ENCODE measurements around the gene SAG. TPM values are rescaled to one million over a fixed set of nuclear protein-coding genes. Genes with fewer than 3 reads are reported as not detected.
A peak's percentile ranks its signal among the peaks of the same experiment; 100 is the strongest.

The SAG gene
- total and polyA plus RNA-seq, 2 experiments from 2014 or later: 0.47 TPM; not detected in 1

DNA sequence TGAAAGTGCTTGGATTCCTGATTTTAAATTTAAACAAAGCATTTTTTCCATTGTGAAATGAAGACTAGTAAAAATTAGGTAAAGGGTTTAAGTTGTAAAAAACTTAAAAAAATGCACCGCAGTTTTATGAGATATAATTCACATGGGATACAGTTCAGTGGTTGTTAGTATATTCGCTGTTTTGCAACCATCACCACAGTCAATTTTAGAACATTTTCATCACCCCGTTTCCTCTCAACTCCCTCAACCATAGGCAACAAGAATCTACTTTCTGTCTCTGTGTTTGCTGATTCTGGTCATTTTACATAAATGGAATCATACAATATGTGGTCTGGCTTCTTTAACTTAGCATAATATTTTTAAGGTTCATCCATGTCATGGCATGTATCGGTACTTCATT, 50.7 kb downstream of the SAG start:
- H3K9me2 ChIP-seq (replicated peaks; ENCODE audit: insufficient read depth): no peaks in the 10 kb centered on the region
- H3K79me2 ChIP-seq: peaks cover 71% of the 10 kb centered on the region
- TF ChIP-seq, protein P1, sequence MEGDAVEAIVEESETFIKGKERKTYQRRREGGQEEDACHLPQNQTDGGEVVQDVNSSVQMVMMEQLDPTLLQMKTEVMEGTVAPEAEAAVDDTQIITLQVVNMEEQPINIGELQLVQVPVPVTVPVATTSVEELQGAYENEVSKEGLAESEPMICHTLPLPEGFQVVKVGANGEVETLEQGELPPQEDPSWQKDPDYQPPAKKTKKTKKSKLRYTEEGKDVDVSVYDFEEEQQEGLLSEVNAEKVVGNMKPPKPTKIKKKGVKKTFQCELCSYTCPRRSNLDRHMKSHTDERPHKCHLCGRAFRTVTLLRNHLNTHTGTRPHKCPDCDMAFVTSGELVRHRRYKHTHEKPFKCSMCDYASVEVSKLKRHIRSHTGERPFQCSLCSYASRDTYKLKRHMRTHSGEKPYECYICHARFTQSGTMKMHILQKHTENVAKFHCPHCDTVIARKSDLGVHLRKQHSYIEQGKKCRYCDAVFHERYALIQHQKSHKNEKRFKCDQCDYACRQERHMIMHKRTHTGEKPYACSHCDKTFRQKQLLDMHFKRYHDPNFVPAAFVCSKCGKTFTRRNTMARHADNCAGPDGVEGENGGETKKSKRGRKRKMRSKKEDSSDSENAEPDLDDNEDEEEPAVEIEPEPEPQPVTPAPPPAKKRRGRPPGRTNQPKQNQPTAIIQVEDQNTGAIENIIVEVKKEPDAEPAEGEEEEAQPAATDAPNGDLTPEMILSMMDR (IDR thresholded peaks at IDR 0.05; ENCODE audit: poor library complexity): no peak
- TF ChIP-seq EZH2phosphoT487 (IDR thresholded peaks at IDR 0.05; ENCODE audit: low read depth, severe bottlenecking, unreplicated experiment) (no peak), EZH2 (IDR thresholded peaks at IDR 0.05; ENCODE audit: borderline replicate concordance) (no peak)
- DNase-seq (ENCODE audit: low spot score): no peak
- WGBS (ENCODE audit: low lambda C conversion rate, missing lambda C conversion rate): 92% methylated on average over 4 of the region's 4 CpGs
- no peak overlapping the region for H3K27ac ChIP-seq
- peaks cover 6% of the 10 kb centered on the region for H4K20me1 ChIP-seq (ENCODE audit: insufficient read depth, poor library complexity, severe bottlenecking)
- no peak overlapping the region for H2AFZ ChIP-seq
- H3K4me3 ChIP-seq: no peak overlapping the region
- peaks cover 13% of the 10 kb centered on the region for H3K4me1 ChIP-seq (ENCODE audit: insufficient read depth)
- no peaks in the 10 kb centered on the region for H3K9me3 ChIP-seq (ENCODE audit: low read depth)
- H3K27me3 ChIP-seq: no peaks in the 10 kb centered on the region
- no peak overlapping the region for H3K4me2 ChIP-seq
- H3K36me3 ChIP-seq (replicated peaks; ENCODE audit: insufficient read depth, low read depth): no peaks in the 10 kb centered on the region

DNA sequence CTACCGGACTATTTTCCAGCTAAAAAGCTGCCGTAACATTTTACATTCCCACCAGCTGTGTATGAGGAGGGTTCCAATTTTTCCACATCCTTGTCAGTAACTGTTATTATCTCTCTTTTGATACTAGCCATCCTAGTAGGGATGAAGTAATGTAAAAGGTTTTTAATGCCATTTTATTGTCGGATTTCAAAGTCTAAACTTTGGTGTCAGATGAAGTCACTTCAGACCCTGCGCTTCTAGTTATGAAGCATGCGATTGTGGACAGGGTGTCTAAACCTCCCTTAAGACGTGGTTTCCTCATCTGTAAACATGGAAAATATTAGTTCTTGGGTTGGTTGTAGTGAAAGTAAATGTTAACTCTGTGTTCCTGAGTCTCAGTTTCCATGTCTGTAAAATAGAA, 51.3 kb downstream of the SAG start:
- Histone ChIP-seq H3K27ac (no peak overlapping the region), H3K27me3 (no peaks in the 10 kb centered on the region), H3K9me2 (replicated peaks; ENCODE audit: insufficient read depth) (no peaks in the 10 kb centered on the region), H3K4me2 (no peak overlapping the region), H3K79me2 (peaks cover 77% of the 10 kb centered on the region), H3K4me1 (ENCODE audit: insufficient read depth) (peaks cover 7% of the 10 kb centered on the region), H3K9me3 (ENCODE audit: low read depth) (peaks cover 3% of the 10 kb centered on the region), H2AFZ (no peak overlapping the region), H3K4me3 (no peak overlapping the region), H3K36me3 (replicated peaks; ENCODE audit: insufficient read depth, low read depth) (no peaks in the 10 kb centered on the region), H4K20me1 (ENCODE audit: insufficient read depth, poor library complexity, severe bottlenecking) (peaks cover 6% of the 10 kb centered on the region)
- 78% methylated on average over 6 of the region's 6 CpGs for WGBS (ENCODE audit: low lambda C conversion rate, missing lambda C conversion rate)
- DNase-seq (ENCODE audit: low spot score): no peak
- TF ChIP-seq, protein P1 (IDR thresholded peaks at IDR 0.05; ENCODE audit: poor library complexity): no peak
- no peak for TF ChIP-seq EZH2 (IDR thresholded peaks at IDR 0.05; ENCODE audit: borderline replicate concordance)
- TF ChIP-seq EZH2phosphoT487 (IDR thresholded peaks at IDR 0.05; ENCODE audit: low read depth, severe bottlenecking, unreplicated experiment): no peak

DNA sequence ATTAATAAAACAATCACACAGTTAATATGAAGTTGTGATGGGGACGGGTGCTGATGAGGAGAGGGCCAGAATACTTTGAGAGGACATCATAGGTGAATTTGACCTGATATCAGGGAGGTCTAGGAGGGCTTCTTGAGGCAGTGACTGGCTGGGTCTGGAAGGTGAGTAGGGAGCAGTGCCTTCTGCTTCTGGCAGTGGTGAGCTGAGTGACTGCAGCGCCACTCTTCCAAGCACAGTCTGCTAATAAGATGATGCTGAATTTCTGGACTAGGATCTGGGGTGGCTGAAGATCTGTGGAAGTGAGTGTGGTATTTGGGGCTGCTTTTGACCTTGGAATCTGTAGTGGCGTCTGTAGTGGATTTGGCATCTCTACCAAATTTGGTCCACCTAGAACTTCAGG, 52.2 kb downstream of the SAG start:
- TF ChIP-seq EZH2 (IDR thresholded peaks at IDR 0.05; ENCODE audit: borderline replicate concordance): no peak
- TF ChIP-seq, protein P1 (IDR thresholded peaks at IDR 0.05; ENCODE audit: poor library complexity): no peak
- TF ChIP-seq EZH2phosphoT487 (IDR thresholded peaks at IDR 0.05; ENCODE audit: low read depth, severe bottlenecking, unreplicated experiment): no peak
- no peak overlapping the region for H2AFZ ChIP-seq
- no peak overlapping the region for H3K27ac ChIP-seq
- H4K20me1 ChIP-seq (ENCODE audit: insufficient read depth, poor library complexity, severe bottlenecking): peaks cover 6% of the 10 kb centered on the region
- H3K4me3 ChIP-seq: no peak overlapping the region
- H3K79me2 ChIP-seq: peaks cover 86% of the 10 kb centered on the region
- no peak for DNase-seq (ENCODE audit: low spot score)
- H3K36me3 ChIP-seq (replicated peaks; ENCODE audit: insufficient read depth, low read depth): no peaks in the 10 kb centered on the region
- WGBS (ENCODE audit: low lambda C conversion rate, missing lambda C conversion rate): 84% methylated on average over 3 of the region's 3 CpGs
- H3K4me2 ChIP-seq: no peak overlapping the region
- no peaks in the 10 kb centered on the region for H3K27me3 ChIP-seq
- H3K9me2 ChIP-seq (replicated peaks; ENCODE audit: insufficient read depth): no peaks in the 10 kb centered on the region
- H3K9me3 ChIP-seq (ENCODE audit: low read depth): peaks cover 5% of the 10 kb centered on the region
- H3K4me1 ChIP-seq (ENCODE audit: insufficient read depth): peaks cover 6% of the 10 kb centered on the region

DNA sequence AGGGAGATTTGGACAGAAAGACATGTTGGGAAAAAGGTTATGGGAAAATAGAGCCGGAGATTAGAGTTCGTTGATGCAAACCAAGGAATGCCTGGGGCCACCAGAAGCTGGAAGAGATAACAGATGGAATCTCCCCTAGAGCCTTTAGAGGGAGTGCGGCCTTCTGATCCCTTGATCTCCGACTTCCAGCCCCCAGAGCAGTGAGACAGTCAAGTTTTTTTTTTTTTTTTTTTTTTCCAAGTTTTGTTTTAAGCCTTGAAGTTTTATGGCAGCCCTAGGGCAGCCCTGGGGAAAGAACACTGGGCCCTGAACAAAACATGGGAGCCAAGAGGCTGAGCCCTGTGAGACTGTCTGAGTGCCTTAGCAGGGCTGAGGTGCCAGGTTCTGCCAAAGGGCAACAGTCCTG, 53.2 kb downstream of the SAG start:
- H3K4me3 ChIP-seq: no peak overlapping the region
- H4K20me1 ChIP-seq (ENCODE audit: insufficient read depth, poor library complexity, severe bottlenecking): peaks cover 2% of the 10 kb centered on the region
- peak overlapping the region; percentile 60 for H3K27ac ChIP-seq
- H3K4me2 ChIP-seq: peak overlapping the region; percentile 34
- H3K4me1 ChIP-seq (ENCODE audit: insufficient read depth): peaks cover 6% of the 10 kb centered on the region
- 14% methylated on average over 4 of the region's 4 CpGs for WGBS (ENCODE audit: low lambda C conversion rate, missing lambda C conversion rate)
- H3K9me2 ChIP-seq (replicated peaks; ENCODE audit: insufficient read depth): no peaks in the 10 kb centered on the region
- peak; percentile 55 for DNase-seq (ENCODE audit: low spot score)
- H2AFZ ChIP-seq: no peak overlapping the region
- no peaks in the 10 kb centered on the region for H3K36me3 ChIP-seq (replicated peaks; ENCODE audit: insufficient read depth, low read depth)
- H3K79me2 ChIP-seq: peaks cover 85% of the 10 kb centered on the region
- no peaks in the 10 kb centered on the region for H3K27me3 ChIP-seq
- peaks cover 5% of the 10 kb centered on the region for H3K9me3 ChIP-seq (ENCODE audit: low read depth)
- TF ChIP-seq, protein P1 (IDR thresholded peaks at IDR 0.05; ENCODE audit: poor library complexity): no peak

Measured in hepatocyte (in vitro differentiated cells).